Left renal pelvis (tissue), 4 donors: ENCODE measurements around the gene SOX12. TPM values are rescaled to one million over a fixed set of nuclear protein-coding genes. Genes with fewer than 3 reads are reported as not detected.
"Not testable (repeated sequence)": the region's sequence is repeated elsewhere in the genome, so short reads cannot be mapped to it uniquely, and the experiment has no call there.

Experiments used
- DNase-seq, 4 donors: peaks; one replicate each; pipeline ENCODE4 v3.0.0-alpha.2; 2013; ENCODE audit warnings: low read depth in 4 of 4, low spot score in 3 of 4
- polyA plus RNA-seq, 4 donors: library from polyadenylated mRNA; unstranded; fragments of 120-200 nt; gene quantifications; one replicate each; pipeline ENCODE4 v1.2.1, GENCODE V29; 2013; ENCODE audit not compliant: insufficient read length in 4 of 4

SOX12 gene
- polyA plus RNA-seq, 4 donors: 23.2 to 43.6 (median 28.6) TPM

DNA sequence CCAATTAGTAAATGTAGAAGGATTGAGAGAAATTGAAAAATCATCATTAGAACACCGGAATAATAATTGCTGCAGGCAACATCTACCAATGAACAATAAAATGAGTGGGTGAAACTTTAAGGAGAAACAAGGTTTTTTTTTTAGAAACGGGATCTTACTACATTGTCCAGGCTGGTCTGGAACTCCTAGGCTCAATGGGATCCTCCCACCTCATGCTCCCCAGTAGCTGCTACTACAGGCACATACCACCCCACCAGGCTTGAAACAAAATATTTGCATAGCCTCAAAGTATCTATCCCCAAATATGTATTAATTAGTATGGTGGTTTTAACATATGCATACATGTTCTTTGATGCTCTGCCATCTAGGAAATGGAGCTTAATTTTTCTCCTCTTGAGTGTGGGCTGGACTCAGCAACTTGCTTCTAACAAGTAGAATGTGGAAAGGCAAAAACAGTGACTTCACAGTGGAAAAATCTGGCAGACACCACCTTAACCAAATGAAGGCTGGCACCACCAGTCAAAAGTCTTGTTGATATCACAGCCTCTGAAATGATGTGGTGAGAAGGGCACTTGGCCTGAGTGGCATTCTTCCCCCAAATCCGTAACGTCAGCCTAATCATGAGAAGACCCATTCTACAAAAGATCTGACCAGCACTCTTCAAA lies 33.7 kb downstream of the SOX12 start:
- DNase-seq: no peak

DNA sequence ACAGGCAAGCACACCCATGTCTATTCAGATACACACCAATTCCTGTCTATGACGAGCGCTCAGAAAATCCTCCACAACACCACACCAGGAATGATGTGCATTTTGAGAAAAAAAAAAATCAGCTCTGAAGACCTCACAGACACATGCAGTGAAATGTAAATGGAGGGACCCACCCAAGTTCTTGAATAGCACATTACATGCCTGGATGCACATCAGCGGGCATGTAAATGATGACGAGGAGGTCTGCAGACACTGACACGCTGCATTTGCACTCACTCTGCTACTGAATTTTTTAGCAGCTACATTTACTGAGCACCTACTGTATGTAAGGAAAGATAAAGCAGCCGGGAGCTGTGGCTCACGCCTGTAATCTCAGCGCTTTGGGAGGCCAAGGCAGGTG lies 36.2 kb downstream of the SOX12 start:
- no peak for DNase-seq

DNA sequence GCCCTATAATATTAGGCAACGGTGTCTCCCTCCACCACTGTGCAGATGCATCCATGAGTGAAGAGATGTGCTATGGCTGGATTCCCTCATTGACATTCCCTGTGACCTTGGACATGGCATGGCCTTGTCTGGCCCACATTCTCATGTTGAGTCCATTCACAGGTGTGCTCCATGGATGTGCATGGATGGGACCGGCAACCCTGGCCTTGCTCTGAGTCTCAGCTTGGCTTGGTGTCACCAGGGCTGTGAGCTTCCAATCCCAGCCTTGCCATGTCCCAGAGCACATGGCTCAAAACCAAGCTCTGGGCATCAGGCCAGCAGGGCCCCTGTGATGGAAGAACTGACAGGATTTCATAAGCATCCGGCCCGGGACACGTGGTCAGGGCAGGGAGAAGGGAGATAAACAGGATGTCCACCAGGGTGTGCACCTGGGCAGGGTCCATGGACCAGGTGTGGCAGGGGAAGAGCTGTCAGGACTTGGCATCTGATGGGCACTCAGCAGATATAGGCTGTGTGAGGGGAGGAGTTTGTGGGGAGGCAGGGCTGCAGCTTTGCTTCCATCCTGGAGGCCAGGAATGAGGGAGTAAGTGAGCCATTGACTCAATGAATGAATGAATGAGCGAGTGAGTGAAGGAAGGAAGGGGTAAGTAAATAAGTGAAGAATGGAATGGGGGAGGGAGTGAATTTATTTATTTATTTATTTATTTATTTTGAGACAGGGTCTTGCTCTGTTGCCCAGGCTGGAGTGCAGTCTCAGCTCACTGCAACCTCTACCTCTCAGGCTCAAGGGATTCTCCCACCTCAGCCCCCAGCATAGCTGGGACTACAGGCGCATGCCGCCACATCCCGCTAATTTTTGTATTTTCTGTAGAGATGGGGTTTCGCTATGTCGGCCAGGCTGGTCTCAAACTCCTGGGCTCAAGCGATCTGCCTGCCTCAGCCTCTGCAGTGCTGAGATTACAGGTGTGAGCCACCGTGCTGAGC lies 37.2 kb downstream of the SOX12 start:
- no peak for DNase-seq

DNA sequence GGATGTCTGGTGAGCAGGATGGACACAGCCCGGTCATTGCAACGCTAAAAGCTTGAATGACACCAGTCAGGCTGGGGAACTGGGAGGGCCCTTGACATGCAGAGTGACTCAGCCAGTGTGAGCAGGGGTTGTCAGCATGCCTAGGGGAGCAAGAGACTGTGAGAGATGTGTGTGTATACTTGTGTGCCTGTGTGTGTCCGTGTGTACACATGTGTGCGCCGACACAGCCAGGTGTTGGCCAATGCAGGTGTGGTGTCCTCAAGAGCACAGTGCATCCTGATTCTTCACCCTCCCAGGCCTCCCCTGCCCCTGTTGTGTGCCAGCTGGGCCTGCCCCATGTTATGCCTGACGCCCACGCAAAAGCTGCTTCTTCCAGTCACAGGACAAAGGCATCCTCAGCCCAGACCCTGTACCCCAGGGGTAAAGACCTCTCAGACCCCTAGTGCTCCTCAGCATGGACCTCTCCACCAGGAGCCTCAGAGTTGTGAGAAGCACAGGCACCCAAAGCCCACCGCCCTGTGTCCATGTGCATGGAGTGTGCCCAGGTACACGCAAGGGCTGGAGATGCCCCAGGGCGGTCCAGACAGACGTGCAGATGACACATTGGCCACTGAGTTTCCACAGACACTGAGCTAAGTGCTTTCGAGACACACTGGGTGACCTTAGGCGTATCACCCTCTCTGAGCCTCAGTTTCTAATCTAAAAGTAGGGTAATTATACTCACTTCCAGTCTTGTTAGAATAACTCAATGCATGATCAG lies 38.1 kb downstream of the SOX12 start:
- no peak for DNase-seq

DNA sequence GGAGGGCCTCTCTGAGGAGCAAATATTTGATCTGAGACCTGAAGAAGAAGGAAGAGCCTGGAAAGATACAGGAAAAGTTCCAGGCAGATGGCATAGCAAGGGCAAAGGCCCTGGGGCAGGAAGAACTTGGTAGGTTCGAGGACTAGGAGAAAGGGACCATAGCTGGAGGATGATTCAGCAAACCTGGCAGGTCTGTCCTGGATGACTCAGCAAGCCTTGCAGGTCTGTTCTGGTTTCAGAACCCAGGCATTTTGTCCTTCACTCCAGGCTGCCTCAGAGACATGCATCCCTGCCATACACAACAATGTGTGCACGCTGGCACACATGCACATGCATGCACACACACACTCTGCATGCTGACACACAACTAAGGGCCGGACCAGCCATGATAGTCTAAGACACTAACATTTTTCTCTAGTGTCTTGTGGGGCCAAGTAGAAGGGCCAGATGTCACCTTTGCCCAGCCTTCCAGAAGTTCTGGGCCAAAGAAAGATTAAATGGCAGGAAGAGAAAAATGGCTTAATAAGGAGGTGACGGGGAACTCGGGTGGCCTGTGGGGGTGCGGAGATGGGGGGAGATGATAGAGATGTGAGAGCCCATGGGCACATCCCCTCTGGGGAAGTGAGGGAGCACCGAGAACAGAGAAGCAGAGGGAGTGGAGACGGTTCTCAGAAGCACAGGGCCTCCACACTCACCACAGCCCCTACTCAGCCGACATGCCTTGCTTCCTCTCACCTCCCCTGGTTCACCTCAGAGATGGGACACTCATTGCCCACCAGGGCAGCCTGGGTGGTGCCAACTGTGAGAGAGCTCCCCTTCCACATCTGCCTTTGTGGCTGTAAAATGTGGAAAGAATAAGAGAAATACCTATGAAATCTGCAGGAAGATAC lies 39.8 kb downstream of the SOX12 start:
- no peak for DNase-seq

DNA sequence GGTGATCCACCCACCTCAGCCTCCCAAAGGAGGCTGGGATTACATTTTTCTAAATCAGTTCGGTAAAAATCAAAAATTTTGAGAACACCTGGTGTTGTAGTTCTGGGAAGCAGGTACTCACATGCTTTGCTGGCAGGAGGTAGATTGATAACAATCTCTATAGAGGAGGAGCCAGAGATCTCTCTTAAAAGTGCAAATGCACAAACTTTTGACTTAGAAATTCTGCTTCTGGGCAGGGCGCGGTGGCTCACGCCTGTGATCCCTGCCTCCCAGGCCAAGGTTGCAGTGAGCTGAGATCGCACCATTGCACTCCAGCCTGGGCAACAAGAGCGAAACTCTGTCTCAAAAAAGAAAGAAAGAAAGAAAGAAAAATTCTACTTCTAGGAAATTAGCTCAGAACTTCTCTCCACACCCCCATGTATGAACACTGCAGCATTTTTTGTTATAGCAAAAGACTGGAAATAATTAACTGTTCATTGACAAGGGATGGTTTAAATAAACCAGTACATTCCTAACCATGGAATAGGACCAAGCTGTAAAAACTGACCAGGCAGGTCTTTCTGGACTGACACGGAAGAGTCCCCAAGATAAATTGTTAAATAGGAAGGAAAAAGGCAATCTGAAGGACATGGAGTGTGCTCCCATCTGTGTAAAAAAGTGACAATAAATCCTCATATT lies 40.8 kb downstream of the SOX12 start:
- DNase-seq: no peak

DNA sequence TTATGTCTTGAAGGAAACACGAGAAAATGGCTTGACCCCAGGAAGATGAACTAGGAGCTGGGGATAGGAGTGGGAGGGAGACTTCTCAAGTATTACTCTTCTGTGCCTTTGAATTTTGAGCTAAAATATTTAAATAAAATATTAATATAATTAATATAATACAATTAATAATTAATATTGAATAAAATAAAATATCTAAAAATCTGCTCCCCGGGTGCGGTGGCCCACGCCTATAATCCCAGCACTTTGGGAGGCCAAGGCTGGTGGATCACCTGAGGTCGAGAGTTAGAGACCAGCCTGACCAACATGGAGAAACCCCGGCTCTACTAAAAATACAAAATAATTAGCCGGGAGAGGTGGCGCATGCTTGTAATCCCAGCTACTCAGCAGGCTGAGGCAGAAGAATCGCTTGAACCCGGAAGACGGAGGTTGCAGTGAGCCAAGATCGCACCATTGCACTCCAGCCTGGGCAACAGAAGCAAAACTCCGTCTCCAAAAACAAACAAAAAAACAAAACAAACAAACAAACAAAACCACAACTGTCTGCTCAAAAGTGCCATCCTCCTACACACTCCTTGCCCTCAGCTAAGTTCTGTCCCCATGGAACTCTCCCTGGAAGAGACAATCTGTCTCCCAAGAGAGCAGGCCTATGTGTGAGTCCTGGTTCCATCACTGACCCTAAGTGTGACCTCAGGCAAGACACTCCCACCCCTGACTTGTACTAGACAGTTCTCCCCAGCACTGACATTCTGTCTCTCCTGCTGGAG lies 41.5 kb downstream of the SOX12 start:
- no peak for DNase-seq

DNA sequence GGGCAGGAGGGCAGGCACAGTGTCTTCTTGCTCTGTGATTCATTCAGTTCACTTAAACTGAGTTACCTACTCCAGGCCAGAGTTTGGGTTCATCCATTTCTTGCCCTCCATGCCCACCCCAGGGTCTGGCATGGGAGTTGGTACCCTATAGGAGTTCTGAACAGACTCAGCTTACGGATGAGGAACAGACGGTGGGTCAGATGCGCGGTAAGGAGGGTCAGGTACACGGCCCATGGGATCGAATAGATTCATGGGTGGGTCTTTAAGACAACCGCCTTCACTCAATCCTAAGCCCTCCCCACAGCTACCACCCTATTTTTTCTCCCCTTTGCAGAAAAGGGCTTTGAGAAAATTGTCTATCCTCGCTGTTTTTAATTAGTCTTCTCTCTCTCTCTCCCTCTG lies 42.1 kb downstream of the SOX12 start:
- no peak for DNase-seq

DNA sequence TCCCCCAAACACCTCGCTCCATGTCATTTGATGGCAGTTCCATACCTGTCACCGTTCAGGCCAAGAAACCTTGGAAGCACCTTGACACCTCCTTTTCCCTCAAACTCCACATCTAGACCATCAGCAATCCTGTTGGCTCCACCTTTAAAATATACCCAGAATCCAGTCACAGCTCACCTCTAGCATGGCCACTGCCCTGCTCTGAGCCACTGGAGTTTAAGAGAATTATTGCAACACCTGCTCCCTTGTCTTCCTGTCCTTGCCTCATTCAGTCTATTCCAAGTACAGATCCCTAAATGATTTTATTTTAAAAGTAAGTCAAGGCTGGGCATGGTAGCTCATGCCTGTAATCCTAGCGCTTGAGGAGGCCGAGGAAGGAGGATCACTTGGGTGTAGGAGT lies 43.6 kb downstream of the SOX12 start:
- DNase-seq: no peak

DNA sequence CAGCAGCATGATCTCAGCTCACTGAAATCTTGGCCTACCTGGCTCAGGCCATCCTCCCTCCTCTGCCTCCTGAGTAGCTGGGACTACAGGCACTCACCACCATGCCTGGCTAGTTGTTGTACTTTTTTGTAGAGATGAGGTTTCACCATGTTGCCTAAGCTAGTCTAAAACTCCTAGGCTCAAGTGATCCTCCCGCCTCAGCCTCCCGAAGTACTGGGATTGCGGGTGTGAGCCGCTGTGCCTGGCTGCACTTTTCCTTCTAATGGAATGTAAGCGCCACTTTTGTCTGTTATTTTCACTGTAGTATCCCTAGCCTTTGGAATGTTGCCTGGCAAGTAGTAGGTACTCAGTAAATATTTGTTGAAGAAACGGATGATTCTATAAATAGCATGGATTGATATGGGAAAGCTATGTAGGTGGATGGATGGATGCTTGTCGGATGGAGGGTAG lies 44.8 kb downstream of the SOX12 start:
- DNase-seq: no peak

DNA sequence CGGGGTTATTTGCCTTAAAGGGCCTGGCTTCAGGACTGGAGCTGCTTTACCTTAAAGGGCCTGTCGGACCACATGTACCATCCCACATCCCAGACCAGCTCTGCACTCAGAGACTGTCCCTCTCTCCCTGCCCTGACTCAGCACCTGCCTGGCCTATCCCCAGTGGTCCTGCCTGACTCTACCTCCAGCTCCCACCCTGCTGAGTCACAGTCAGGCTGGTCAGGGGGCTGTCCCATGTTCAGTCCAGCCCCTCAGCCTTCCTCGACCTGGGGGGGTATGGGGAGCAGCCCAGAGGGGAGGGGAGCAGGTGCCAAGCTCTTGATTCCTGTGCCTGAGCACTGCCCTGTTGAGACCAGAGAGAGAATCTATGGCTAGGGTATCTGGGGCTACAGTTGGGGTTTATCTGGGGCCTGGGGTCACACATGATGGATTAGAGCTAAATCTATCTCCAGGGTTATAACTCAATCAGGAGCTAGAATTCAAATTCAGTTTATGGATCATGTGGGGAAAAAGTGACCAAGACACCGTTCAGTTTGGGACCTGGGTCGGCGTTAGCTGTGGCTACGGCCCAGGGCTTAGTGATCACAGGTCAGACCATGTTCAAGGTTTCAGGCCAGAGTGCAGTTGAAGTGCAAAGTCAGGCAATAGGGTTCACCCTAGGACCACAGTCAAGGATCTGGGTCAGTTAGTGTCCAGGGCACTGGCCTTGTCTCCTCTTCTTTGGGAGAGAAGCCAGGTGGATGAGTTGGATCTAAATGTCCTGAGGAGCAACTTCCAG lies 45.8 kb downstream of the SOX12 start:
- no peak for DNase-seq

DNA sequence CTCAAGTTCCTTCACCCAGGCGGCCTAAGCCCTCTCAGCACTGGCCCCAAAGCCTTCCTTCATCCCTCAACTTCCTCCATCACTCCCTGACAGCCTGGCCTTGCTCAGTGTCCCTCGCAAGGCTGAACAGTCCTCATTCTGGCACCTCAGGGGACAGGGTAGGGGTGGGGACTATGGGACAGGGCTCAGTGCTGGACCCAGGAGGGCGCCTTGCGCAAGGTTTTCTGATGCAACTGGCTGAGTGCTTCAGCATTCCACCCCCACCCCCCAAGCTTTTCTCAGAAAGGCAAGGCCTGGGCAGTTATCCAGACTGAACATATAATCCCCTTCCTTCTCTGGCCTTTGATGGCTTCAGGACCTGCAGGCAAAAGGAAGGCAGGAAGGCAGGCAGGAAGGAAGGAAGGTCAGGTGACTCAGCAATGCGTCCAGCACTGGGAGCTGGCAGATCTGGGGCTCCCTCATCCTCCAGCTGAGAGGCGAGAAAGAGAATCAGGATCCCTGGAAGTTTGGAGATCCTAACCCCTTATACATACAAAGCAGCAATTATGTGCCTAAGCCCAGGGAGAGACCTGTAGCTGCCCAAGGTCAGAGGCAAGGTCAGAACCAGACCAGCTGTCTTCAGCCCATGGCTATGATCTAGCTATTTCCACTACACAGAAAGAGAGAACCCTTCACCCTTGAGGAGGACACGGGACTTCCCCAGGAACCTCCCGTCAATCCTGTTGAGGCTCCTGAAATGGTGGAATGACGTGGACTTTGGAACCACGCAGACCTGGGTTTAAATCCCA lies 46.6 kb downstream of the SOX12 start:
- DNase-seq: no peak

DNA sequence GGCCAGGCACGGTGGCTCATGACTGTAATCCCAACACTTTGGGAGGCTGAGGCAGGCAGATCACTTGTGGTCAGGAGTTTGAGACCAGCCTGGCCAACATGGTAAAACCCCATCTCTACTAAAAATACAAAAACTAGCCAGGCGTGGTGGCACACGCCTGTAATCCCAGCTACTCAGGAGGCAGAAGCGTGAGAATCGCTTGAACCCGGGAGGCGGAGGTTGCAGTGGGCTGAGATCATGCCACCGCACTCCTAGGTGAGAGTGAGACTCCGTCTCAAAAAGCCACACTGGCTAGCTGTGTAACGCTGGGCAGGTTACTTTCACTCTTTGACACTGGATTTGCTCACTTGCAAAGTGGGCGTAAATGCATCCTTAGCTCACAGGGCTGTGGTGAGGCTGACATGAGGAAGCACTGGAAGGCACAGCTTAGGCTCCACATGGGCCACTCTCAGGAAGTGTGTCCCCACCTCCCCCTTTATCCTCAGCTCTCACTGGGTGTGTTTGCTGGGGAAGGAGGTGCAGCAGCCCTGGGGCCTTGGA lies 47.3 kb downstream of the SOX12 start:
- not testable (repeated sequence) for DNase-seq

DNA sequence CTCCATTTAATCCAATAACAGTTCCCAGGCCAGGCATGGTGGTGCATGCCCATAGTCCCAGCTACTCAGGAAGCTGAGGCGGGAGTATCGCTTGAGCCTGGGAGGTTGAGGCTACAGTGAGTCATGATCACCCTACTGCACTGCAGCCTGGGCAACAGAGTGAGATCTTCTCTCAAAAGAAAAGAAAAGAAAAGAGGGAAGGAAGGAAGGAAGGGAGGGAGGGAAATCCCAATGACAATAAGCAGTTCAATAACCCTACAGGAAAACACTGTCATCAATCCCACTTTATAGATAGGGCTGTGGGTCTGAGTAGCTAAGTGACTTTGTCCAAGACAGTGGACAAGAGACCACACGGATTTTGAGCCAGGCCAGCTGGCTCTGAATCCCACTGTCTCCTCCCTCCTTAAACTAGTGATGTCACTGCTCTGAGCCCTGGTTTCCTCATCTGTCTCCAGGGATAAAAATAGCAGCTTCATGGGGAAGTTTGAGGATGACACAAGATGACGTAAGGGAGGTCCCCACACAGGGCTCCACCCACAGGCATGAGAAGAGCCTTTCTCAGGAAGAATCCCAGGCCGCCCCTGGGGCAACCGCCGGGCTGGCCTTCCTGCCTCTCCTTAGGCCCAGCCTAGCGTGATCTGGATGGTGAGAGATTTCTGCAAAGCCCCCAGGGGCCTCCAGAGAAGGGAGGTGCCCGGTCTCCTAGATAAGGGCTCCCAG lies 48.0 kb downstream of the SOX12 start:
- DNase-seq: no peak

DNA sequence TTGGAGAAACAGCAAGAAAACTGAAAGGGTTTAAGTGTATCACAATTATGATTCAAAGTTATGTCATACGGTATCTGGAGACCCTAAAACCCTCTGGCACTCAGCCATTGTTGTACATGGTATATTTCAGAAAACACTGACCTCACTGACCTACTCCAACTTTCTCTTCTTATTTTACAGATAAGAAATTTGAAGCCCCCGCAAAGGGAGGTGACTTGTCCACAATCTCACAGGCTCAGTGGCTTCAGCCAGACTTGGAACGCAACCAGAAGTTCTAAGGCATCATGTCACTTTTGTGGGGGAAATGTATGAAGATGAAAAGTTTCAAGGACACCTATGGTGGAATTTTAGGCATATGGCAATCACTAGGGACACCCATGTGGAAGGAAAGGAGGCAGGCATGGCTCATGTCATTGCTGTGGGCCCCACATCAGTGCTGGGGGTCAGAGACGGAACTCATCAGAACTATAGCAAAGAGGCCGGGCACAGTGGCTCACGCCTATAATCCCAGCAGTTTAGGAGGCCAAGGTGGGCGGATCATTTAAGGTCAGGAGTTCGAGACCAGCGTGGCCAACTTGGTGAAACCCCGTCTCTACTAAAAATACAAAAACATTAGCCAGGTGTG lies 50.0 kb downstream of the SOX12 start:
- no peak for DNase-seq

DNA sequence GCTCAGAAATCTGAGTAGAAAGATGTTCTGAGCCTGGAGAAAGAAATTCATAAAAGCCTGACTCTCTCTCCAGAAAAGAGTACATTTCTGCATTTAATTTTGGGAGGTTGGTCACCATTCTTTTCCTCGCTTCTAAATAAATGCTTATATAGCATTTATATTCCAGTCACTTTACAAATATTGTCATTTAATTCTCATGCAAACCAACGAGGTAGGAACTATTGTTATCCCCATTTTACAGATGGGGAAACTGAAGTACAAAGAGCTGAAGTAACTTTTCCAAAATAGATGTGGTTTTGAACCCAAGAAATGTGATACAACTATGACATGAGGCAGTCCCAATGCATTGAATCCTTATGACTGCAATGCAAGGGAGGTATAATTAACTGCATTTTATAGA lies 50.7 kb downstream of the SOX12 start:
- no peak for DNase-seq
